ENCODE results near the gene NEGR1.

The NEGR1 gene

DNA sequence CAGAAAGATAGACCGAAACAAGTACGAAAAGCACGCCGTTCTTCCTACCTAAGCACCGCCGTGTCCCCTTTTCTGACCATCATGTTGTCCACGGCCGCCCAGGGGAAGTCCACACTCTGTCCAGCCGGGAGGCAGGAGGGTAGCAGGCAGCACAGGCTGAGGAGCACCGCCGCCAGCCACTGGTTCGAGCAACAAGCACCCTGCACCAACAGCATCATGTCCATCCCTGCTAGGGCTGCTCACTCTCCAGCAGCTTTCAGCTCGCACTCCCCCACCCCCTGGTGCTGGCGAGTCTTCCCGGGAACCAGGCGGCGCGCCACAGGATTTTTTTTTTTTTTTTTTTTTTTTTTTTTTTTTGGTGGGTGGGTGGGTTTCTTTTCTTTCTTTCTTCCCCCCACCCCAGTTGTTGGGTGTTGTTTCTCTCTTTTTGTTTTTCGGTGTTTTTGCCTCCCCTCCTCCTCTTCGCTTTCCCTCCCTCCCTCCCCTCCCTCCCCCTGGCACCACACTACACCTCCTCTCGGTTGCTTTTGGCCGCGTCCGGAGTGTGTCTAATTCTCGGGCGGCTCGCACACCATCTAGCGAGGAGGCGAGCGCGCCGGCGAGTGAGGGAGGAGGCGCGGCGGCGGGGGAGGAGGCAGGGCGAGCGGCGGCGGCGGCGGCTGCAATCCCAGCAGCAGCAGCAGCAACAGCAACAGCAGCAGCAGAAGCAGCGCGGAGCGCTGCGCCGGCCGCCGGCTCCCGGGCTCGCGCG lies at the start of gene NEGR1:
NEGR1 (minus strand) TSS at position 269 of the 751 bp plus-strand sequence.
- peak; percentile 59 for DNase-seq (ENCODE audit: low spot score)
- H3K27ac ChIP-seq, result peak within 1 kb of the TSS; percentile 85
- ChIA-PET POLR2A (ENCODE audit: low non-redundant PET) (no interaction called here), CTCF (interaction anchor here (0.7 kb wide), 1 partner anchor 10 kb away, joined by 3 read pairs; no protein-coding TSS in a partner anchor)
- TF ChIP-seq, protein P1, sequence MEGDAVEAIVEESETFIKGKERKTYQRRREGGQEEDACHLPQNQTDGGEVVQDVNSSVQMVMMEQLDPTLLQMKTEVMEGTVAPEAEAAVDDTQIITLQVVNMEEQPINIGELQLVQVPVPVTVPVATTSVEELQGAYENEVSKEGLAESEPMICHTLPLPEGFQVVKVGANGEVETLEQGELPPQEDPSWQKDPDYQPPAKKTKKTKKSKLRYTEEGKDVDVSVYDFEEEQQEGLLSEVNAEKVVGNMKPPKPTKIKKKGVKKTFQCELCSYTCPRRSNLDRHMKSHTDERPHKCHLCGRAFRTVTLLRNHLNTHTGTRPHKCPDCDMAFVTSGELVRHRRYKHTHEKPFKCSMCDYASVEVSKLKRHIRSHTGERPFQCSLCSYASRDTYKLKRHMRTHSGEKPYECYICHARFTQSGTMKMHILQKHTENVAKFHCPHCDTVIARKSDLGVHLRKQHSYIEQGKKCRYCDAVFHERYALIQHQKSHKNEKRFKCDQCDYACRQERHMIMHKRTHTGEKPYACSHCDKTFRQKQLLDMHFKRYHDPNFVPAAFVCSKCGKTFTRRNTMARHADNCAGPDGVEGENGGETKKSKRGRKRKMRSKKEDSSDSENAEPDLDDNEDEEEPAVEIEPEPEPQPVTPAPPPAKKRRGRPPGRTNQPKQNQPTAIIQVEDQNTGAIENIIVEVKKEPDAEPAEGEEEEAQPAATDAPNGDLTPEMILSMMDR (conservative IDR thresholded peaks at IDR 0.05; ENCODE audit: low read depth), result peak; percentile 29; the same call in 1 of the 2 replicates

GRCh38 chr1:72326494-72326893 lies 44.2 kb upstream of the NEGR1 start:
- no peak overlapping the region for H3K27ac ChIP-seq
- ChIA-PET POLR2A (ENCODE audit: low non-redundant PET) (no interaction called here), CTCF (no interaction called here)
- TF ChIP-seq, protein P1 (conservative IDR thresholded peaks at IDR 0.05; ENCODE audit: low read depth), result no peak
- no peak for DNase-seq (ENCODE audit: low spot score)

DNA sequence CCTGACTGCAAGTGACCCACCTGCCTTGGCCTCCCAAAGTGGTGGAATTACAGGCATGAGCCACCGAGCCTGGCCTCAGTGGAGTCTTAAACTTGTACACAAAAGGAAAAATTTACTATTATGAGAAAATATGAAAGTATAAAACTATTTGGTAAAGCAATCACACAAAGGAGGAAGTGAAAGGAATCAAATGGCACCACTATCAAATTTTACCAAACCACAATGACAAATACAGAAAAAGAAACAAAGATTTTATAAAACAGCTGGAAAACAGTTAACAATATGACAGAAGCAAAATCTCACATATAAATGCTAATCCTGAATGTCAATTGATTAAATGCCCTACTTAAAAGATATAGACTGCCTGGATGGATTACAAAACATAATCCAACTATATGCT lies 42.1 kb upstream of the NEGR1 start:
- no peak overlapping the region for H3K27ac ChIP-seq
- DNase-seq (ENCODE audit: low spot score), result no peak
- CTCF ChIA-PET, result no interaction called here
- TF ChIP-seq, protein P1 (conservative IDR thresholded peaks at IDR 0.05; ENCODE audit: low read depth), result no peak
- POLR2A ChIA-PET (ENCODE audit: low non-redundant PET), result no interaction called here

GRCh38 chr1:72322910-72323309 lies 40.6 kb upstream of the NEGR1 start:
- DNase-seq (ENCODE audit: low spot score), result no peak
- POLR2A ChIA-PET (ENCODE audit: low non-redundant PET), result no interaction called here
- TF ChIP-seq, protein P1 (conservative IDR thresholded peaks at IDR 0.05; ENCODE audit: low read depth), result no peak

GRCh38 chr1:72296501-72296900 lies 14.2 kb upstream of the NEGR1 start:
- CTCF ChIA-PET, result no interaction called here
- TF ChIP-seq, protein P1 (conservative IDR thresholded peaks at IDR 0.05; ENCODE audit: low read depth), result no peak
- no peak for DNase-seq (ENCODE audit: low spot score)
- POLR2A ChIA-PET (ENCODE audit: low non-redundant PET), result no interaction called here
- H3K27ac ChIP-seq, result no peak overlapping the region

More at GRCh38 chr1:72322910-72323309, 40.6 kb upstream of the NEGR1 start:
- H3K27ac ChIP-seq, result no peak overlapping the region
- CTCF ChIA-PET, result no interaction called here

- DNase-seq (ENCODE audit: low spot score), result no peak
- ChIA-PET POLR2A (ENCODE audit: low non-redundant PET) (no interaction called here), CTCF (no interaction called here)
- TF ChIP-seq, protein P1 (conservative IDR thresholded peaks at IDR 0.05; ENCODE audit: low read depth), result no peak
- H3K27ac ChIP-seq, result no peak overlapping the region
Measured at GRCh38 chr1:72288886-72289285, 6.5 kb upstream of the NEGR1 start.

All from RWPE1 (cell line).